NK-92 (cell line): ENCODE data around the gene RAB5A.
"Not testable (repeated sequence)": the region's sequence is repeated elsewhere in the genome, so short reads cannot be mapped to it uniquely, and the experiment has no call there.

Experiments used
- DNase-seq: peaks from one replicate; lab custom pipeline; 2025; ENCODE audit not compliant: unreplicated experiment; lab: John Stamatoyannopoulos, UW

RAB5A gene

GRCh38 chr3:19946832-19947548, at the start of gene RAB5A:
TSS of gene RAB5A (plus strand) at chr3:19947097. CDS start at chr3:19950899, 3,802 bp downstream.
- peak; percentile 81 for DNase-seq

- DNase-seq = no peak
Observed at GRCh38 chr3:19898721-19899120, 48.2 kb upstream of the RAB5A start.

DNA sequence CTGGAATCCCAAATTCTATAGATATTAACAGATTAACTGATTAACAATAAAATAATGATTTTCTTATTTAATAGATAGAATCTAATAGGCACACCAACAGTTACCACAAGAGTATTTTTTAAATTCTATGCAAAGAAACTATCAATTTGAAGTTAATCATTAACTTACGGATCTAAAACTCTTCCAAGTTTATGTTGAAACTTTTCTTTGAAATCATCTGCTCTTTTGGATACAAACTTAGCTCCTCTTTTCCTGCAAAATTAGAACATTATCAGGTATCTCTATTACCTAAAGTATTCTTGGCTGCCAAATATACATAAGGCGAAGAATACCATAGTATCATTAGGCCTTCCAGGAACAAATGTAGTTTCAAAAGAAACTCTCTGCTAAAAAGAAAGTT, 47.6 kb upstream of the RAB5A start:
- DNase-seq = no peak

- not testable (repeated sequence) for DNase-seq
Observed at GRCh38 chr3:19899833-19900232, 47.1 kb upstream of the RAB5A start.

- DNase-seq = no peak
Observed at GRCh38 chr3:19901337-19901736, 45.6 kb upstream of the RAB5A start.

DNA sequence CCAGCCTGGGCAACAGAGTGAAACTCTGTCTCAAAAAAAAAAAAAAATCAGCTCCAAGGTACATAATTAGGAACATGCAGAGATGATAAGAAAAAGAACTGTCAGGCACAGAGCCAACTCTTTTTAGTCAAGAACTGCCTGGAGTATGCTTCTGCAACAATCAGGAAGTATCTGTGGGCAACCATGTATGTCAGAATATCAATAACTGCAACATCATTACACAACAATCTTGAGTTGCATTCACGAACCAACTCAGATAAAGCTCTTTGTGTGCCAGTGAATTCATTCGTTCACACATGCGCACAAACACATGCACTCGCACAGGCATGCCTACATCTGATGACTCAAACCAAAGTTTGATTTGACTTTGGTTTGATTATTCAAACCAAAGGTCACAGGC, 45.0 kb upstream of the RAB5A start:
- DNase-seq = no peak

- no peak for DNase-seq
Observed at GRCh38 chr3:19903649-19904048, 43.2 kb upstream of the RAB5A start.

GRCh38 chr3:19907523-19907922, 39.4 kb upstream of the RAB5A start:
- no peak for DNase-seq

DNA sequence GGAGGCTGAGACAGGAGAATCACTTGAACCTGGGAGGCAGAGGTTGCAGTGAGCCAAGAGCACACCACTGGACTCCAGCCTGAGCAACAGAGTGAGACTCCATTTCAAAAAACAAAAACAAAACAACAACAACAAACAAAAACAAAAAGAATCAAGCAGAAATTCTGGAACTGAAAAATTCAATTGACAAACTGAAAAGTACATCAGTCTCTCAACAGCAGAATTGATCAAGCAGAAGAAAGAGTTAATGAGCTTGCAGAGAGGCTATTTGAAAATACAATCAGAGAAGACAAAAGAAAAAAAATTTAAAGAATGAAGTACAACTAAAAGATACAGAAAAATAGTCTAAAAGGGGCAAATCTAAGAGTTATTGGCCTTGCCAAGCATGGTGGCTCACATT, 35.4 kb upstream of the RAB5A start:
- DNase-seq = no peak

DNA sequence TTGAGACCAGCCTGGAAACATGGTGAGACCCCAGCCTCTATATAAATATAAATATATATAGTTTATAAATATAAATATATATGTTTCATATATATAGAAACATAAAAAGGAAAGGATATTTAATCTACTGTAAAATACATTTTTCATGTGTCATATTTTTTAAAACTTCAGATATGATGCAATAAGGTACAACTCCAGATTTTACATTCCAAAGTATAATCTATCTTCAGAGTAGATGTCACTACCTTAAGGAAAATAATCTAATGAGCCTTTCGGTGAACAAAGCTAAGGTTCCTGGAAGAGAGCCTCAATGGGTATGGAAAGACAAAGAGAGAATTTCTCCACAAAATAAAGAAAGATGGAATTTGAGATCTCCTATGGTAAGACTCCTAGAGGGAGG, 29.7 kb upstream of the RAB5A start:
- no peak for DNase-seq

DNA sequence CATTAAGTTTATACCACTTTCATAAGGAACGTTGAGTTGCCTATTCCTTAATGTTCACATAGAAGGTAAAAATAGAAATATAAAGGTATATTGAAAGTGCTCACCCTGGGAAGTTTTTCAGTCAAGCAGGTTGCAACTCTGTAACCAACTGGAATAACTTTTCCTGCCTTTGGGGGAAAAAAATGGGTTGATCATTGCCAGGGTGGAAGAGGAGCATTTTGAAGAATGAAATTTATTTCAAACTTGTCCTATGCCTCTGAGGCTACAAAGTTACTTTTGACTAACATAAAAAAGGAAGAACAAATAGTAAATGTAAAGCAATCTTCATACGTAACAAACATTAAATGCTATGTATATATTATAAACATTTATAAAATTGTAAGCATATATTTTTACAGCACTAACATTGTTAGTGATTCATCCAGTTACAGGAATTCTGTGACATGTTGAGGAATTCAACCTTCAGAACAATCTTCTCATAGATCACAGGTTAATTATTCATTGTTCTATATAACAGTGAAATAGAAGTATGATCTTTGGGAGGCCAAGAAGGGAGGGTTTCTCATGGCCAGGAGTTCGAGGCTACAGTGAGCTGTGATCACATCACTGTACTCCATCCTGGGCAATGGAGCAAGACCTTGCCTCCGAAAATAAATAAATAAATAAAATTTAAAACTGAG, 26.4 kb upstream of the RAB5A start:
- no peak for DNase-seq

DNA sequence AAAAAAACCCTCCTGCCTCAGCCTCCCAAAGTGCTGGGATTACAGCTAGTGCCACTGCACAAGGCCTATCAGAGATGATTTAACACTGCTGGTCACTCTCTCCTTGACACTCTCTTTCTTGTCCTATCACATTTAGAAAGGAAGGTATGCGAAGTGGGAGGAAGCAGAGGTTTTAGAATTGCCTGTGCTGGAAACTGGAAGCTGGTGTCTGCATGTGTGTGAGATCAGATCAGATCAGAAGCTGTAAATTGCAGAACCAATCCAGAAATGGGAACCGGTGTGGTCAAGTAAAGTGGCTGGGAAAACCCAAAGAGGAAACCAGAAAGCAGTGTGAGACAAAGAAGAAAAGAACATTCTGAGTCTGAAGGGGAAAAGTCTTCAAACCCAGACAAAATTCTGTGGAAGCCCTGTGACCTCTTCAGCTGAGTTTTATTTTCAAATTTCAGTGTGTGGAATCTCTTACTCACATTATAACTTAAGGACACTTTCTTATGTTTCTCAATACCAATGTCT, 15.7 kb upstream of the RAB5A start:
- DNase-seq = no peak

GRCh38 chr3:19931767-19932188, 15.1 kb upstream of the RAB5A start:
- DNase-seq = no peak

- DNase-seq = no peak
Observed at GRCh38 chr3:19932422-19932821, 14.5 kb upstream of the RAB5A start.

DNA sequence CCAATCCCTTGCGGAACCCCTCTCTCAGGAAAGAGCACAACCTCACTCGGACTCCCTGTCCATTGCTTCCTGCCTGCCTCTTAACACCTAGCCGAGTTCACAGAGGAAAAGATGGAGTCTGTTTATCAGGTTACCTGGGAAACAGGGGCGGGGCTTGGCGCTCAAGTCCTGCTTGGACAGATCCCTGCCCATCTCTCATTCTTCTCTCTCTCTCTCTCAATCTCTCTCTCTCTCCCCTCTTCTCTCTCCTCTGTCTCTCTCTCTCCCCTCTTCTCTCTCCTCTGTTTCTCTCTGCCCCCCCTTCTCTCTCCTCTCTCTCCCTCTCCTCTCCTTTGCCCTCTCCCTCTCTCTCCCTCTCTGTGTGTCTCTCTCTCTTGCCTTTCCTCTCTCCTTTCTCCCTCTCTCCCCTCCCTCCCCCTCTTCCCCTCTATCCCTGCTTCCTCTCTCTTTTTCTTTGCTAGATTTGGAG, 12.8 kb upstream of the RAB5A start, which contains the start of gene EFHB:
TSS of gene EFHB (minus strand) at position 120 of the 469 bp plus-strand sequence. CDS start 199 bp downstream, outside the sequence.
- no peak for DNase-seq

- no peak for DNase-seq
Observed at GRCh38 chr3:19937459-19938294, 9.2 kb upstream of the RAB5A start.

DNA sequence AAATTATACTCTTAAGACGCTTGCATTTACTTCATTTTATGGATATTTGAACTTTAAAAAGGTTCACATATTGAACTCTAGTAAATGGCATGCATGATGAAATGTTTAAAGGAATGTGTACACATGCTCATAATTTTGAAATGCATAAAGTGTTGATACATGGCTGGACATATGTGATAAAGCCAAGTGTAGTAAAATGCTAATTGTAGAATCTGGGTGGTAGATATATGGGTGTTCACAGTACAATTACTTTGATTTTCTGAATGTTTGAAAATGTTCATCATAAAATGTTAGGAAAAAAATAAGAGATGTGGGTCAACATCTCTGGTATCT, 8.6 kb upstream of the RAB5A start:
- DNase-seq = no peak

GRCh38 chr3:19940643-19941042, 6.3 kb upstream of the RAB5A start:
- DNase-seq = no peak

GRCh38 chr3:19945534-19945933, 1.4 kb upstream of the RAB5A start:
- DNase-seq = no peak

DNA sequence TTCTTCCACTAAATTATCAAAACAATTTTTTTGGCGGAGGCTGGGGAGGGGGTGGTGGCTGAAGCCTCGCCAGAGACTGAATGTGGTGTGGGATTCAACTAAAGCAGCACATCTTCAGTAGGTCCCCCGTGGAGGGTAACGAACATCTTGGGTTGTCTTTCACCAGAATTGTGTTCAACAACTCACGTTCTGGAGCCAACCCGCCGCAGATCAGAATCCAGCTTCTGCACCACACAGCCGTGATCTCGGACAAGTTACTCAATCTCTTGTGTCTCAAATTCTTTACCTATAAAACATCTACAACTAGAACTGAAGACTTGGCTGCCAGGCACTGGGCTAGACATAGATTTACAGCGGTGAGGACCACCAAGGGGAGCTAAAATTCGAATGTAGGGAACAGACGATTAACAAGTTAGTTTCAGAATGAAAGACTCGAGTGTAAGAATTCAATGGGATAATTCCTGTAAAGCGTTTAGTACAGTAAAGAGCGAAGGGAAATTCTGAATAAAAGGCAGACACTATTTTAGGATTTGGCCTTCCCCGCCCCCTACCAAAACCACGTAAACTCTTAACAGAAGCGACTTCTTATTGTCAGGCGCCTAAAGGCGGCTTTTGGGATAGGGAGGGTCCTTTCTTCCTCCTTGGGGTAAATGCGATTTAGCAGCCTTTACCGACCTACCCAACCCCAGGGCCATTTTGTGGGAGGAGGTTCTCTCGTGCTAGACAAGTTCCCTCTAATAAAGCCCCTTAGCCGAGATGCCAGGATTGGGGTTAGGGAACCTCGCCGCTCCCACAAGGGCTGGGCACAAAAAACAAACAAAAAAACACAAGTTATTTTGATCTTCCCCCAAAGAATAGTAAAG, 697 bp upstream of the RAB5A start:
- no peak for DNase-seq
